Inflammatory macrophage (primary cell): Measurements from ENCODE around the gene NCOR2.
A peak's percentile ranks its signal among the peaks of the same experiment; 100 is the strongest.

Experiments
- DNase-seq, 2 donors: peaks; one replicate each; pipeline ENCODE4 v3.0.0-alpha.2; 2020 to 2022
- total RNA-seq, 18 experiments: gene quantifications; one replicate each; lab custom pipeline; 2026; ENCODE audit warnings: mixed read lengths in 6 of 18, inconsistent platforms in 2 of 18; lab: John Stamatoyannopoulos, UW

The NCOR2 gene
- total RNA-seq, result 17.6 to 124 (median 46.2) reads per million in 18 experiments

GRCh38 chr12:124566997-124567672 lies at the start of gene NCOR2:
Gene NCOR2, minus strand, starts transcription at chr12:124567612. Its CDS starts 72,361 bp downstream, at chr12:124495251.
- DNase-seq, result peak; percentile 49 to 74

GRCh38 chr12:124616394-124617221 lies 49.2 kb upstream of the NCOR2 start:
- DNase-seq, result peak; percentile 62 to 73

GRCh38 chr12:124614512-124615292 lies 47.3 kb upstream of the NCOR2 start:
- no peak for DNase-seq

GRCh38 chr12:124613151-124613585 lies 45.8 kb upstream of the NCOR2 start:
- no peak for DNase-seq

- no peak for DNase-seq
Measured at GRCh38 chr12:124612410-124612680, 44.9 kb upstream of the NCOR2 start.

- DNase-seq, result no peak
Measured at GRCh38 chr12:124611559-124612409, 44.4 kb upstream of the NCOR2 start.

GRCh38 chr12:124610629-124611558 lies 43.5 kb upstream of the NCOR2 start:
- no peak for DNase-seq

GRCh38 chr12:124610021-124610612 lies 42.7 kb upstream of the NCOR2 start:
- no peak for DNase-seq

- DNase-seq, result peak in 1 of 2 donors; percentile 36
Measured at GRCh38 chr12:124609041-124609989, 41.9 kb upstream of the NCOR2 start.

- DNase-seq, result peak; percentile 56 to 59
Measured at GRCh38 chr12:124608450-124608870, 41.0 kb upstream of the NCOR2 start.

GRCh38 chr12:124607681-124608425 lies 40.4 kb upstream of the NCOR2 start:
- DNase-seq, result peak in 1 of 2 donors; percentile 34

GRCh38 chr12:124605883-124606774 lies 38.7 kb upstream of the NCOR2 start:
- DNase-seq, result no peak

- no peak for DNase-seq
Measured at GRCh38 chr12:124605150-124605882, 37.9 kb upstream of the NCOR2 start.

- DNase-seq, result no peak
Measured at GRCh38 chr12:124604264-124604680, 36.9 kb upstream of the NCOR2 start.

GRCh38 chr12:124603831-124604251 lies 36.4 kb upstream of the NCOR2 start:
- no peak for DNase-seq

- DNase-seq, result no peak
Measured at GRCh38 chr12:124603100-124603541, 35.7 kb upstream of the NCOR2 start.

- no peak for DNase-seq
Measured at GRCh38 chr12:124601706-124602105, 34.3 kb upstream of the NCOR2 start.
